VCaP (cell line): ENCODE measurements around the gene SHMT2.

ENCODE experiments used
- H3K27ac ChIP-seq: fragments of 450-650 bp; 2 replicates; pipeline ENCODE4 v1.5.1; 2017
- TF ChIP-seq, protein P1 (sequence below): fragments of 450-650 bp; conservative IDR thresholded peaks from 2 replicates; pipeline ENCODE4 v1.5.1; 2017; ENCODE audit warnings: mild to moderate bottlenecking, moderate library complexity

The SHMT2 gene

DNA sequence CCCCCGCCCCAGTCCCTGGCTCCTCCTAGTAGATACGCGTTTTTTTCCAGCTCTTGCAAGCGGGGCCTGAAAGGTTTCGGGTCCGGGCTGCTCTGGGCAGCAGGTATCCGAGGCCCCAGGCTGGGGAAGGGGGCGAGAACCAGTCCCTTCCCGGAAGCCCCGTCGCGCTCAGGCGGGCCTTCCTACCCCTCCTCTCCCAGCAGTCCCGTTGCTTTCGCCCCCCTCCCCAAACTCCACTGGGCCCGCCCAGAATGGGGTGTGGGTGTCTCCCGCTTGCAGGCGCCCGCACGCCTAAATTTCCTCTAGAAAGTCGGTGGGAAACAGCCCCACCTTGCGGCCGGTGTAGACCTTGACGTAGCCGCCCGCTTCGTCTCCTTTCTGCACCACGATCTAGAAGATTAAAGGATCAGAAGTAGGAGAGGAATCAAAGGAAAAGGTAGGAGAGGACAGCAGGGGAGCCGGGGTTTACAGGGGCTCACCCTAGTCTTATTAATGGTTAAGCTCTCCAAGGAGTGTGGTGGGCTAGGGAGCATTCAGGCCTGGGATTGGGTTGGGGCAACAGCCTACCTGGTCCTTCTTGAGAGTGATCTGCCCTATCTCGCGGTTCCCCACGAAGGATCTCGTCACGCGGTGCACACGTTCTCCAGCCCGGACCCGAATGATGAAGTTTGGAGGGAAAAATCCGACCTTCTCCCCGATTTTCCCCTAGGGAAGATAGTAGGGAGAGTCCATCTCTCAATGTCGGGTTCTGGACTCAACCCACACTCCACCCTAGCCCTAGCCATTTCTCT lies 14.2 kb downstream of the SHMT2 start:
- TF ChIP-seq, protein P1, sequence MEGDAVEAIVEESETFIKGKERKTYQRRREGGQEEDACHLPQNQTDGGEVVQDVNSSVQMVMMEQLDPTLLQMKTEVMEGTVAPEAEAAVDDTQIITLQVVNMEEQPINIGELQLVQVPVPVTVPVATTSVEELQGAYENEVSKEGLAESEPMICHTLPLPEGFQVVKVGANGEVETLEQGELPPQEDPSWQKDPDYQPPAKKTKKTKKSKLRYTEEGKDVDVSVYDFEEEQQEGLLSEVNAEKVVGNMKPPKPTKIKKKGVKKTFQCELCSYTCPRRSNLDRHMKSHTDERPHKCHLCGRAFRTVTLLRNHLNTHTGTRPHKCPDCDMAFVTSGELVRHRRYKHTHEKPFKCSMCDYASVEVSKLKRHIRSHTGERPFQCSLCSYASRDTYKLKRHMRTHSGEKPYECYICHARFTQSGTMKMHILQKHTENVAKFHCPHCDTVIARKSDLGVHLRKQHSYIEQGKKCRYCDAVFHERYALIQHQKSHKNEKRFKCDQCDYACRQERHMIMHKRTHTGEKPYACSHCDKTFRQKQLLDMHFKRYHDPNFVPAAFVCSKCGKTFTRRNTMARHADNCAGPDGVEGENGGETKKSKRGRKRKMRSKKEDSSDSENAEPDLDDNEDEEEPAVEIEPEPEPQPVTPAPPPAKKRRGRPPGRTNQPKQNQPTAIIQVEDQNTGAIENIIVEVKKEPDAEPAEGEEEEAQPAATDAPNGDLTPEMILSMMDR, result peak; percentile 90
- H3K27ac ChIP-seq, result peak overlapping the region; percentile 69

DNA sequence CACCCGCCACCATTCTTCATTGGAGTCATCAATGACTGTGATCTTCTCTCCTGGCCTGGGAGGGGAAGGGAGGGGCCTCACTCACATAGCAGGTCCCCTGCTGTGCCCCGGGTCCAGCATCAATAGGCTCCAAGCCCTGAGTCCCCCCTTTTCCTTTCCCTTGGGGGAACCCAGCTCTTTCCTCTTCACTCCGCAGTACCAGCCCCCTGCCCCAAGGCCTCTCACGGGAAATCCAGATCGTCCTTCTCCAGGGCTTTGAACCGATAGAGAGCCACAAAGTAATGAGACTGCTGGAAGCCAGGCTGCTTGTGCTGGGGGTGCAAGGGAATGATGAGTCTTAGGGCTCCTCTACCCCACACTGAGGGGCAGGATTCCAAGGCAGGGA lies 14.8 kb downstream of the SHMT2 start:
- peak overlapping the region; percentile 69; the same call in 1 of the 2 replicates for H3K27ac ChIP-seq
- TF ChIP-seq, protein P1, result no peak

DNA sequence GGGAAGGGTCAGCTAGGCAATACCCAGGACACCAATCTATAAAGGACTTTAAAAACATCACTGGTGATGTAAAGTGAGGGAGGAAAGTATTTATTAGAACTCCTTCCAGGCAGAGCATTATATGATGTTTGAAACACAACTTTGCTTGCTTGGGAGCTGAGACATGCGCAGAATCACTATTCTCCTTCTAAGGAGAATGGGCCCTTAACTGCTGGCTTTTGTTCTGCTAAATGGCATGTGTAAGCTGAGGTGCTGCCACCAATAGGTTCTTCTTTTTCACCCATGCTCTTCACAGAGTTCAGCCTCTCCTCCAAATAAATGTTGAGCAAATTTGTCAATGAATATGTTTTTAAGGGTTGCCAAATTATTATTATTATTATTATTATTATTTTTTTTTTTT lies 17.5 kb downstream of the SHMT2 start:
- TF ChIP-seq, protein P1, result no peak

DNA sequence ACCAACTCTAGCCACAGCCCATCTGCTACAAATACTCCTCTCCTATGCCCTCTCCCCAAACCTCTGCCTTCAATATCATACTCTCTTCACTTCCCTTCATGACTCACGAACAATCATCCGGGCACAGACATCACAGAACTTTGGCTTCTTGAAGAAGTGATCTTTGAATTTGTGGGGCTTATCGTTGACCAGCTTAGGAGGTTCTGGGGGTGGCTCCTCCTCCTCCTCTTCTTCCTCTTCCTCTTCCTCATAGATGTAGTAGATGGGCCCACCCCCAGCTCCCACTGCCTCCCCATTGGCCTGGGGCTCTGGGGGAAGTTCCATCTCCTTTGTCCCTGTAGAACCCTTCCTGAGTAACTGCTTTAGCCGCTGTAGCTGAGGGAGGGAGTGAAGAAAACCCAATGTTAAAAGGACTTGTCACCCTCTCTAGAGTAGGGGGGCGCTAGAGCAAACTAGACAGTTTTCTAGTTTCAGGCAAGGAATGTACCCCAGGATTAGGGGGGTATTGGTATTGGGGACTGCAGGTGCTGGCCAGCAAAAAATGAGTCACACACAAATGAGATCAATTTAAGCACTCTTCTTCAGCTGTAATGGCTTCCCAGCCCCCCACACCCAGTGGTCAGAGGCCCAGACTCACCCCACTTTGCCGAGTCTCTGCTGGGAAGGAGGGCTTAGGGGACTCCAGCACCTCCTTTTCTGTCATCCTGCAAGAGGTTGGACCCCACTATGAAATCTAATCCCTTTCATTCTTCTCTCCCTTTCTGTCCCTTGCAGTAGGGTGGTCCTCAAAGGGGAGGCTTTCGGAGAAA lies 19.6 kb downstream of the SHMT2 start:
- TF ChIP-seq, protein P1, result no peak
- no peak overlapping the region for H3K27ac ChIP-seq

More for the DNA sequence above, 17.5 kb downstream of the SHMT2 start:
- H3K27ac ChIP-seq, result no peak overlapping the region

DNA sequence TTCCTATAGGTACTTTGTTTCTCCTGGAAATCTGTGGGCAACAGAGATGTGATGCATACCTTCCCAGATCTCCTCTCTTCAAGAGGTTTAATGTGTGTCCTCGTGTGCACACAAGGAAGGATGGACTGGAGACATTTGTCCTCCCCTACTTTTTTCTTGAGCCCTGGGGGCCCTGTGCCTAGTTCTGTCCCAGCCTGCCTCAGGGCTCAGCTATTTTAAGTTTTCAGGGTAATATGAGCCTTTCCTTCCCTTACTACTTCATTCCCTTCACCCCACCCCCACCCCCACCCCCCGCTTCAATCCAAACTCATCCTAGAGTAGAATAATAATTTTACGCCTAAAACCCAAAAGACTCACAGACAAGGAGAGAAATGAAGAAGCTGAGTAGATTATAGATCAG lies 21.0 kb downstream of the SHMT2 start:
- no peak overlapping the region for H3K27ac ChIP-seq
- TF ChIP-seq, protein P1, result no peak

DNA sequence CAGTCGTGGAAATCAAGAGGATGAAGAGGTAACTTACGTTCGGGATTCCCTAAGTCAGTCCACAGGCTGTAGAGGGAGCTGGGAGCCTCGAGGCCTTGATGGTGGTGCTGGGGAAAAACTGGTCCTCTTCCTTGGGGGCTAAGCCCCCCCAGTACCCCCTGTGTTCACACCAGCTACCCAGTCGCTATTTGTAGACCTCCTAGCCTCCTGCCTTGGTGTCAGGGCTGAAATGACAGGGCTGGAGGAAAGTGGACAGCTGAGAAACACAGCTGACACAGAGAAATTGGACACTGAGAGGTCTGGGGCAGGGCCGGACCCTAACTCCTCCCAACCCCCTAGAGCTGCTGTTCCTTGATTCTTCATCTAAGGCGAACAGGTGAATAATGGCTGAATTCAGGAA lies 21.4 kb downstream of the SHMT2 start, which contains the start of gene STAC3:
STAC3 (minus strand) TSS at position 232 of the 400 bp plus-strand sequence. CDS start 1,551 bp downstream, outside the sequence.
- H3K27ac ChIP-seq, result no peak within 1 kb of the TSS
- TF ChIP-seq, protein P1, result no peak
